NCI-H69 (cell line): ENCODE results near the gene MAGEA1.
"Not testable (repeated sequence)": the region's sequence is repeated elsewhere in the genome, so short reads cannot be mapped to it uniquely, and the experiment has no call there.

Source experiments
- DNase-seq: peaks from one replicate; lab custom pipeline; 2025; lab: John Stamatoyannopoulos, UW

The MAGEA1 gene, protein sequence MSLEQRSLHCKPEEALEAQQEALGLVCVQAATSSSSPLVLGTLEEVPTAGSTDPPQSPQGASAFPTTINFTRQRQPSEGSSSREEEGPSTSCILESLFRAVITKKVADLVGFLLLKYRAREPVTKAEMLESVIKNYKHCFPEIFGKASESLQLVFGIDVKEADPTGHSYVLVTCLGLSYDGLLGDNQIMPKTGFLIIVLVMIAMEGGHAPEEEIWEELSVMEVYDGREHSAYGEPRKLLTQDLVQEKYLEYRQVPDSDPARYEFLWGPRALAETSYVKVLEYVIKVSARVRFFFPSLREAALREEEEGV

DNA sequence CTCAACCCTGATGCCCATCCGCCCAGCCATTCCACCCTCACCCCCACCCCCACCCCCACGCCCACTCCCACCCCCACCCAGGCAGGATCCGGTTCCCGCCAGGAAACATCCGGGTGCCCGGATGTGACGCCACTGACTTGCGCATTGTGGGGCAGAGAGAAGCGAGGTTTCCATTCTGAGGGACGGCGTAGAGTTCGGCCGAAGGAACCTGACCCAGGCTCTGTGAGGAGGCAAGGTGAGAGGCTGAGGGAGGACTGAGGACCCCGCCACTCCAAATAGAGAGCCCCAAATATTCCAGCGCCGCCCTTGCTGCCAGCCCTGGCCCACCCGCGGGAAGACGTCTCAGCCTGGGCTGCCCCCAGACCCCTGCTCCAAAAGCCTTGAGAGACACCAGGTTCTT, at the start of gene MAGEA1:
Gene MAGEA1 (plus strand): TSS at position 154 of the 400 bp plus-strand sequence. CDS start 3,106 bp downstream, outside the sequence.
- no peak for DNase-seq

DNA sequence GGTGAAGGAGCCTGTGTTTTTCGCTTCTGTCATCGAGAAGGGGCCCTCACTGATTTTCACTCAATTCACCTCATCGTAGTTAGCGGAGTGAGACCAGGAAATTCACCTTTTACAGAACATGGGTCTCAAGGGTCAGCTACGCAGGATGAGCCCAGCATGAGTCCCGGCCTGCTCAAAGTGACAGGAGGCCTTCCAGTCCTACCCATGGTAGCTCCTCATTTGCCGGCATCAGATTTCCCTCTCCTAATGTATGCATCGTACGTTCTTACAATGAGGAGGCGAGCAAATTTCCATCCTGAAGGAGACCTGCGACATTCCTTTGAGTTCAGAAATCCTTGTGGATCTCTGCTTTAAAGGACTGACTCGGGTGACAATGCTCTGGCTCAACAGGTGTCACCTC, 46.2 kb upstream of the MAGEA1 start:
- DNase-seq, result not testable (repeated sequence)

DNA sequence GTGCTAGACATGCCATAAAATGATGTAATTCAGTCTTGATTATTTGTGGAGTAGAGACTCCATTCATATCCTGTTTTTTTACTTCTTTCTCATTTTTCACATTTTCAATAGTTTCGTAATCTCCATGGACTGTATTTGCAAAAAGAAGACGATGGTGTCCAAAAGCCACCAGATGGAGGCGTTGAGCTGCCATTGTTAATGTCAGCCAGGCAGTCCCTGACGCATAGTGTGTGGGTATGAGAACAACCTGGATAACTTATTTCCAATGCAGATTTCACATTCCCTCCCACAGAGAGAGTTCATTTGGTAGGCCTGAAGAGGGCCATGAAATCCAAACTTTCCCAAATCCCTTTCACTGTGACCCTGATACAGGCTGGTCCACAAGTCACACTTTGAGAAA, 40.0 kb upstream of the MAGEA1 start:
- not testable (repeated sequence) for DNase-seq

DNA sequence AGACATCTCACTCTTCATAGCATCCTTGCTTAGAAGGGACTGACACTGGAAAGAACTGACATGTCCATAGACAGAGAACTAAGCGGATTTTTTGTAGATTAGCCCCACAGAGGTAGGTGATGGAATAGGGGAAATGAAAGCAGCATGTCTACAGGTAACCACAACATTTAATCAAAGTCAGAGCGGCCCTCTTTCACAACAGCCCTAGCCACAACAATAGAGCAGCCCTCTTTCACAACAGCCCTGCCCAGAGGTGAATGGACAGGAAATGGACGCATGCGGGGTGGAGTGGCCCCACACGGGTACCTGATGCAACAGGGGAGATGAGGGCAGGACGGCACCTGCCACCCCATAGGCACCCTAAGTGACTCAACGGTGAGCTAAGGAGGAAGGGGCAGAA, 32.8 kb upstream of the MAGEA1 start:
- not testable (repeated sequence) for DNase-seq

DNA sequence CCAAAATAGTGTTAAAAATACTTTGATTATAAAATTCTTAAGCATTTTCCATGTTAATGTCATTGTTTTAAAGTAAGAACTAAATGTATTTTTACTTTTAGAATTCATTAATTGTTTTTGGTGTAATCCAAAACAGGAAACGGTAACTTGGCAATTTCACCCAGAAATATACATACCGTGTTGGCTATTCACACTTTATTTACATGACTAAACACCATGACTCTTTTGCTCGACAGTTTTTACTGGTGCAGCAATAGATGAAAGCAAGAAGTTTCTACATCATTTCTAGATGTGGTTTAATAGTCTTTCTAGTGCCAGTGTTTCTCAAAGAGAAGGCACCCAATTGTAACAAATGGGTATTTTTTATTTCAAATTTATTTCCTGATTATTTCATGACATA, 25.6 kb upstream of the MAGEA1 start:
- no peak for DNase-seq

DNA sequence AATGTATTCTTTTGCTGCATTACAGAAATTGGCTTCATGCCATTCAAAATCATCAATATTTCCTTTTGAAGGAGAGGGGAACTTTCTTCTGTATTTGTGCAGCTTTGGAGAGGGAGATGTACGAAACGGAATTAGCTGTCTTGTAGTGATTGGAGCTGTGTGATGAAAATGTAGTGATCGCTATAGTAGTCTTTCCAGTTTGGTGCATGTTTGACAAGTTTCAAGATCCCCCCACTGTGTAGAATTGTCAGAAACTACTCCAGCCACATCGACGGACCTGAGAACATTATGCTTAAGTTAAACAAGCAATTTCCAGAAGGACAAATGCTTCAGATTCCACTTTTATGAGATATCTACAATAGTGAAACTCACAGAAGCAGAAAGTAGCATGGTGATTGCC, 21.6 kb upstream of the MAGEA1 start:
- DNase-seq, result no peak

DNA sequence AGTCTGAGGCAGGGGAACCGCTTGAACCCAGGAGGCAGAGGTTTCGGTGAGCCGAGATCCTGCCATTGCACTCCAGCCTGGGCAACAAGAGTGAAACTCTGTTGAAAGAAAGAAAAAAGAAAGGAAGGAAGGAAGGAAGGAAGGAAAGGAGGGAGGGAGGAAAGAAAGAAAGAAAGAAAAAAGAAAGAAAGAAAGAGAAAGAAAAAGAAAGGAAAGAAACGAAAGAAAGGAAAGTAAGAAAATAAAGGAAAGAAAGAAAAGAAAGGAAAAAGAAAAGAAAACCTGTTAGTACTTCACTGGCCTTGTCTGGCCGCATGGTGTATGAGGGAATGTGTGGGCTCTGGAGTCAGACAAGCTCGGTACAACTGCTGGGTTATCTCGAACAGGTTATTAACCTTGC, 20.8 kb upstream of the MAGEA1 start:
- DNase-seq, result no peak

DNA sequence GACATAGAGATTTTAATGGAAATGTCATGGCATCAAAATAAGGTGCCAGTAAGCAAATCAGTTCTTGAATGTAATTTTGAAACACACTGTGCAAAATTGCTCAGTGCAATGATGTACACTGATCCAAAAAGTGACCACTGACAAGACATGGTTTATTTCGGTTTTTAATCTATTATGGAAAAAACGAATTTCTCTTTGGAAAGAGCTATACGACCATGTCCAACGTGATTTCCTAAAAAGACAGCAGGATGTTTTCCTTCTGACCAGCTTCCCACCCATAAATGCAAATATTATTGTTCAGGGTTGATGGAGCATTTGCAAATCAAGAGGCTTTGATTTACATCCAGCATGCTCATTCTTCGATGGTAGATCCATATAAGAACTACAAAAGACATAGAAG, 17.1 kb upstream of the MAGEA1 start:
- no peak for DNase-seq

DNA sequence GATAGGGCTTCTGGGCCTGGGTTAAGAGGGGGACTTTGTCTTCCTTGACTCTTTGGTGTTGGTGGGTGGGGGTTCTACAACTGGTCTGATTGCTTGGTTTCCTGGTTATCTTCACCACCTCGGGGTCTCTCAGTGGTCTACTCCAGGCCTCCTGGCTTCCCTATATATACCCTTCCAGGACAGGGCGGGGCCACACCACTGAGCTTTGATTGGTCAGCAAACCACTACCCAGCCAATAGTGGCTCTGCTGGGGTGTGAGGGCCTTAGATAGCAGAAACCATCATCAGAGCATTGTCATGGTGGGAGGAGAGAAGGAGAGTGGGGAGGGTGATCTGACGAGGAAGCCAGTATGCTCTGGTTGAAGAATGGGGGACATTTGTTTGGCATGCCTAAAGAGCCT, 14.4 kb upstream of the MAGEA1 start:
- DNase-seq, result no peak

DNA sequence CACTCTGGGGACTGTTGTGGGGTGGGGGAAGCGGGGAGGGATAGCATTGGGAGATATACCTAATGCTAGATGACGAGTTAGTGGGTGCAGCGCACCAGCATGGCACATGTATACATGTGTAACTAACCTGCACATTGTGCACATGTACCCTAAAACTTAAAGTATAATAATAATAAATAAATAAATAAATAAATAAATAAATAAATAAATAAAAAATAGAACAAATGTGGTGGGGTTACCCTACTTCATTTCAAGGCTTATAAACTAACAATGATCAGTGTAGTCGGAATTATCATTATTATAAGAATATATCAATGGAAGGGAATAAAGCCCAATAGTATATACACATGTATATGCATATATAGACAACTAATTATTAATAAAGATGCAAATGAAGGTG, 10.7 kb upstream of the MAGEA1 start:
- not testable (repeated sequence) for DNase-seq

DNA sequence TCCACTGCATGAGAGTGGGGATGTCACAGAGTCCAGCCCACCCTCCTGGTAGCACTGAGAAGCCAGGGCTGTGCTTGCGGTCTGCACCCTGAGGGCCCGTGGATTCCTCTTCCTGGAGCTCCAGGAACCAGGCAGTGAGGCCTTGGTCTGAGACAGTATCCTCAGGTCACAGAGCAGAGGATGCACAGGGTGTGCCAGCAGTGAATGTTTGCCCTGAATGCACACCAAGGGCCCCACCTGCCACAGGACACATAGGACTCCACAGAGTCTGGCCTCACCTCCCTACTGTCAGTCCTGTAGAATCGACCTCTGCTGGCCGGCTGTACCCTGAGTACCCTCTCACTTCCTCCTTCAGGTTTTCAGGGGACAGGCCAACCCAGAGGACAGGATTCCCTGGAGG, 2.7 kb downstream of the MAGEA1 start:
- no peak for DNase-seq

DNA sequence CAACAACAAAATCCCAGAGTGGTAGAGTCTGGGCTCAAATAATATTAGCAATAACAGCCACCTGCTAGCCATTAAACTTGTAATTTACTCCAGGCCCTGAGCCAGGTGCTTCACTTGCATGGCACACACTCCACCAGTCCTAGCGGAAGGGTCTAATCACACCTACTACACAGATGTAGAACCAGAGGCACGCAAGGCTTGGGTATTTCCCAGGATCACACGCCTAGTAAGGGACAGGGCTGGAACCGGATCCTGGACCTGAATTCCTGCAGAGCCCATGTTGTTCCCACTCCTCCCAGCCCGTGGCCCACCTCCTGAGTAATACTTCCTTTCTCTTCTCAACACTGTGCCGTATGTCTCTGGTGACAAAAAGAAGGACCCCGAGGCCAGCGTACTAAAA, 5.7 kb downstream of the MAGEA1 start:
- no peak for DNase-seq

DNA sequence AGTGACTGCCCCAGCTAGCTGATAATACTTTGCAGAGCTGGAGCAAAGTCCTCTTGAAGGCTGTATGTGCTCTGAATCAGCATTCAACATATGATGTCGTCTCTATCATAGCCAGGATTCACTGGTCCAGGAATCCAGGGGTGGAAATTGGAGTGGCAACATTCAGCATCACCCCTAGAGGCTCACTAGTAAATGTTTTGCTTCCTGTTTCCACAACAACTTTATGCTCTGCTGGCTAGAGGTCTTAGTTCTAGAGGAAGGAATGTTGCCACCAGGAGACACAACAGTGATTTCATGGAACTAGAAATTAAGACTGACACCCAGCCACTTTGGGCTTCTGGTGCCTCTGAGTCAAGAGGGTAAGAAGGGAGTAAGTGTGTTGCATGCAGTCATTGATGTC, 11.3 kb downstream of the MAGEA1 start:
- DNase-seq, result no peak

DNA sequence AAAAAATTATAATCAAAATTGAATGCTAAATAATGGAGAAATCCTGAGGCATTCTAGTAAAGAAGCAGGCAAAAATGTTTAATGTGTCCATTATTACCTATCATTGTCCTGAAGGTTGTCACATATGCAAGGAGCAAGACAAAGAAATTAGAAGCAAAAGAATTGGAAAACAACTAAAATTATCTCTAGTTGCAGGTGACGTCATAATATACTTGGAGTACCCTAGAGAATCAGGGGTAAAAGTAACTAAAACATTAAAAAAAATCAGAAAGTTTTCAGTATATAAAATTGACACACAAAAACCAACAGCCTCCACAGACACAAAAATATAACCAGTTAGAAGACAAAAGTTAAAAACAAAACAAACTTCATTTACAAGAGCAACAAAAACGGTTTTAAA, 21.4 kb downstream of the MAGEA1 start:
- no peak for DNase-seq

DNA sequence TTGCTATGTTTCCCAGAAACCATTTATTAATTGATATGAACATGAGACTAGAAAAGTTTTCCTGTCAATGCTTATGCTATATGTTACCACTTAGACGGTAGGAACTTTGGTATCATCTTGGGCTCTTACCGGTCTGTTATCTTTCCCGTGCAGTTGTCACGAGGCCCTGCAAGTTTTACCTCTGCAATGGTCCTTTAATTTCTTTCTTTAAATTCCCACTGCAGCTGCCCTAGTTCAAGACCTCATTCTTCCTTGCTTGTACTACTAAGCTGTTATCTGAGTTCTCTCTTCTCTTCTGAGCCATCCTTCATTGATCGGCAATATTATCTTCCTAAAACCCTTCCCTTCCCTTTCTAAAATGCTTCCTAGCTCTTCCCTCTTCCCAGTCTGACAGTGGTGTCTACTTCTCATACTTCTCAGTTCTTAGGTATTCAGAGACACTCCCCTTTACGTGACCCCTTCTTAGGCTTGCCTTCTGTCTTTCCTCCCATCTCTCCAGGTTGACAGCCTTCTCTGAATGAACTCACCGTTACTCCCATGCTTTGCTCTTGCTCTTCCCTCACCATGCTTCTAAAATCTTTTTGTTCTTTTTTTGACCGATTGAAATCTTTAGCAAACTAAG, 27.5 kb downstream of the MAGEA1 start:
- no peak for DNase-seq

DNA sequence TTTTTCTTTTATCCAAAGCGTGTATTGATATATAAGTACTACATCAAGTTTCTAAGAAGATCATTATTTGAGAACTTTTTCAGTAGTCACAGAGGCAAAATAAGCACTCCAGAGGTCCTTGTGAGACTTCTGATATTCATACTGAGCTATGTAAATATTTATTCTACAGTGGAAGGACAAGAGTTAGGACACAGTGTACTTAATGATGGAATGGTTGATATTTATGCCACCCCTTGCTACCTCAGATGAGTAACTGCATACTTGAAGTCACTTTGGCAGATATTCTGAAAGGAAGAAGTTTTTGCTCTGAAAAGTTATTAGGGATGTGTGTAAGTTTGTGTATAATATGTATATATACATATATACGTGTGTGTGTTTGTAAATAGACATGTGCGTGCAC, 30.3 kb downstream of the MAGEA1 start:
- DNase-seq, result no peak

DNA sequence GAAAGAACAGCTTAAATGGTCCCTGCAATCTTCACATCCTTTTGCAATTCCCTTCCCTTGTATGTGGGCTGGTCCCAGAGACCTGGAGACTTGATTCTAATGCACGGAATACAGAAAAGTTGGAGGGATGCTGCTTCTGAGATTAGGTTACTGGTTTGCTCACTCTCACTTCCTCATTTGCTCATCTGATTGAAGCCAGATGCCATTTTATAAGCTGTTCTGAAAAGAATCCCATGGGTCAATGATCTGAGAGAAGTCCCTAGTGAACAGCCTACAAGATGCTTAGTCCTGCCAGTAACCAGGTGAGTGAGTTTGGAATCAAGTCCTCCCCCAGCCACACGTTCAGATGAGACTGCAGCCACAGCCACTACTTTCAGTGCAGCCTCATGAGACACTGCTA, 35.9 kb downstream of the MAGEA1 start:
- DNase-seq, result no peak

DNA sequence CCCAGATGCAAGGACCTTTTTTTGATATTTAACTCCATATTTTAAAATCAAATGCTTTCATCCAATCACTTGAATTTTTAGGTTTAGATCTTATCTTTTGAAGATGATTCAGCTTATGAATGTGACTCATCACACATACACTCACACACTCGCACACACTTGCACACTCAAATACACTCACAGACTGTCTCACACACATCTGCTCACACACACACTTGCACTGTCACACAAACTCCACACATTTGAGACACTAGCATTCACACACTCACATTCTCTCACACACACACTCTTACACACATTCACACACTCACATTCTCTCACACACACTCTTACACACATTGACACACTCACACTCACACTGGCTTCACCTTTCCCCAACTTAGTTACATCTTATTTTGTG, 37.8 kb downstream of the MAGEA1 start:
- DNase-seq, result no peak

DNA sequence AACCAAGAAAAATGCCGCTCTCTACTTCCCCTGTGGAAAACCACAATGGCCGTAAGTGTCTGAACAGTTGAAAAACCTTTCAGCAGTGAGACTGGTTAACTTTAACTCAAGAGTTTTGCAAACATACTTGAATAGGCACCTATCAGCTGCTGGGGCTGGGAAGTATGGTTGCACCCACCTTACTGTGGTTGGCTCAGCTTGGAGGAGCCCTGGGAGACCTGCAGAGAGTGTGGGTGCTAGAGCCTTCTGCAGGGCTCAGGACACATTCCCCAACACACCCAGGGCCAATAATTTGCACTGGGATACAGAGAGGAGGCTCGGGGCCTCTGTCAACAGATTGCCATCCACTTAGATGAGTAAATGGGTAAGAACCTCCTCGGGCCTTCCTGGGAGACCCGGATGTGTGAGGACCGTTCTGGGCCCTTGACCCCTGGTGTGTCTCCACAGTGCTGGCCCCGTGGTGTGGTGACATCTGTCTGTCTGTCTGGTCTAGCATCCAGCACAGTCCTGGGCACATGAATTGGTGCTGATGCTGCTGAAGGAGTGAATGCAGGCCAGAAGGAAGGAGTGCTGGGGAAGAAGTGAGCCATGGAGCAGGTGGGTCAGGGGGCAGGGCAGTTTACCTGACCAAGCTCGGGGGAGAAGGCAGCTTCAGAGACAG, 46.5 kb downstream of the MAGEA1 start:
- DNase-seq, result no peak

DNA sequence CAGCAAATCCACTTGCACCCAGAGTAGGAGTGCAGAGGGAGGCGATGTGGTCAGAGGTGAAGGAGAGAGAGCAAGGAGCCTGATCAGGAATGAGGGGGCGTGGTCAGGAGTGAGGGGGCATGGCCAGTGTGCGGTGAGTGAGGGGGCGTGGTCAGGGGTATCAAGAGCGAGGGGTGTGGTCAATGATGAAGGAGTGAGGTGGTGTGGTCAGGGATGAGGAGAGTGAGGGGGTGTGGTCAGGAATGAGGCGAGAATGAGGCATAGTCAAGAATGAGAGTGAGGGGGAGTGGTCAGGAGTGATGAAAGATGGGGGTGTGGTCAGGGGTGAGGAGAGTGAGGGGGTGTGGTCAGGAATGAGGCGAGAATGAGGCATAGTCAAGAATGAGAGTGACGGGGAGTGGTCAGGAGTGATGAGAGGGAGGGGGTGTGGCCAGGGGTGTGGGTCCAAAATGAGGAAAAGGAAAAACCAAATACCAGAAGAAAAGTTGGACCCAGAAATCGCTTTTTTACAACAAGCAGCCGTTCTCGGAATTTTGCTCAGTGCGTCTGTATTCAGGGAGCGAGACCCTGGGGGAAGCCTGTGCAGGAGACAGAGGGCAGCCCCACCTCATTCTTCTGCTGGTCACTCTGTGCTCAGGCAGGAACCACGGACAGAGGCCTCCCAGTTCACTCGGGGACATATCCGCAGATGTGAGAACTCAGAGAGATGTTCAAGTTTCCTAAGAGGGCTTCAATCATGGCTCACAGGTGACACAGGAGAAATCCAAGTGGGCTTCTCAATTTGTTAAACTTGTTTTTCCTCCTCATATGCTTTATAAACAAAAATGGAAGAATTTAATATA, 47.5 kb downstream of the MAGEA1 start:
- no peak for DNase-seq
